Calu3 (cell line): ENCODE data around the gene RNF217. TPM values are rescaled to one million over a fixed set of nuclear protein-coding genes. Genes with fewer than 3 reads are reported as not detected.

Experiments used
- BruUV-seq: library from RNA; stranded (reverse); fragments of 400-500 nt; replicated peaks from 2 replicates; lab custom pipeline; 2021; lab: Mats Ljungman, UMichigan
- CTCF ChIA-PET: fragments of 300-600 bp; sonication (Branson Sonifier 250); formaldehyde crosslinking; loops from one replicate; lab custom pipeline; 2022; ENCODE audit warnings: antibody characterized with exemption; lab: Charles Lee
- DNase-seq: peaks from one replicate; pipeline ENCODE4 v3.0.0; 2022
- H3K27ac Mint-ChIP-seq: one replicate; pipeline ENCODE4 v1.8.0; 2022; ENCODE audit warnings: mixed read lengths; ENCODE audit not compliant: unreplicated experiment
- H3K27me3 Mint-ChIP-seq: one replicate; pipeline ENCODE4 v1.8.0; 2022; ENCODE audit warnings: mixed read lengths; ENCODE audit not compliant: unreplicated experiment
- H3K36me3 Mint-ChIP-seq: one replicate; pipeline ENCODE4 v1.8.0; 2022; ENCODE audit warnings: mild to moderate bottlenecking, moderate library complexity, mixed read lengths; ENCODE audit not compliant: insufficient read depth, unreplicated experiment
- H3K4me1 Mint-ChIP-seq: one replicate; pipeline ENCODE4 v1.8.0; 2022; ENCODE audit warnings: mild to moderate bottlenecking, low read depth, mixed read lengths; ENCODE audit not compliant: unreplicated experiment
- H3K4me3 Mint-ChIP-seq: one replicate; pipeline ENCODE4 v1.8.0; 2022; ENCODE audit warnings: mild to moderate bottlenecking, low read depth, moderate library complexity, mixed read lengths; ENCODE audit not compliant: unreplicated experiment
- H3K9me3 Mint-ChIP-seq: one replicate; pipeline ENCODE4 v1.8.0; 2022; ENCODE audit warnings: low read depth, mixed read lengths; ENCODE audit not compliant: unreplicated experiment
- CTCF ChIP-seq: fragments of 200-600 bp; IDR thresholded peaks from one replicate; pipeline ENCODE4 v1.8.0; 2022; ENCODE audit warnings: antibody characterized with exemption; ENCODE audit not compliant: unreplicated experiment
- intact Hi-C: fragments of 100-400 bp; cut with micrococcal nuclease; formaldehyde crosslinking; loops from one replicate; pipeline ENCODE4 v1.10.0; 2022; ENCODE audit not compliant: unreplicated experiment
- total RNA-seq: library from RNA; stranded (reverse); gene quantifications from 2 replicates; pipeline ENCODE4 v1.2.3, GENCODE V29; 2022

Gene RNF217
- total RNA-seq, 1 experiment from 2014 or later: 15.4 TPM

GRCh38 chr6:125099211-125100073 lies 137.2 kb downstream of the RNF217 start:
- DNase-seq: peak; percentile 56
- CTCF ChIA-PET: no interaction called here
- Mint-ChIP-seq H3K4me3 (peak overlapping the region; percentile 75), H3K27me3 (no peaks in the 10 kb centered on the region), H3K9me3 (no peaks in the 10 kb centered on the region), H3K4me1 (peaks cover 29% of the 10 kb centered on the region), H3K27ac (no peak overlapping the region), H3K36me3 (peaks cover 10% of the 10 kb centered on the region)
- intact Hi-C loops: no loop called here
- TF ChIP-seq CTCF: no peak
- BruUV-seq: no TSS peak

DNA sequence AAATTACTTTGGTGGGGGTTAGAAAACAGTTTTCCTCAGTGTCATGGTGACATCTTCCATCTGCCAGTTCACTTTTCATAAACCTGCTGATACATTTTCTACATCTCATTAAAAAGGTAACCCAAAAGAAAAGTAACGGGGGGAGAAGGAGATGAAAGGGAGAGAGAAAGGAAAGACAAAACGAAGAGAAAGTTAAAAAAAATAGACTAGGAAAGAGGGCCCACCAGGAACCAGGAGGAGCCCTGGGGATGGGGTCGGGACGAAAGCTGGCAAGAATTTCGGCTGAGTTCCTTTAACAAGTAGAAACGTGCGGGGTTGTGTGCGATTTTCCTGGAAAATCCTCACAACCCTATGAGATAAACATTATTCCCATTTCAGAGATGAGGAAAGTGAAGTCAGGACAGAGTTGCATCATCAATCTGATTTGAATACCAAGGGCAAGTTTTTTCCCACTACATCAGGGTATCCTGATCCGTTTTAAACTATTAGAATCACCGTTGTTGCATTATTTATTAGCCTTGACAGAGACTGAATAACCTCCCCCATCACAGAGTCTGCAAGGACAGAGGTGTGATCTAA lies 137.9 kb downstream of the RNF217 start:
- Mint-ChIP-seq H3K36me3 (peaks cover 10% of the 10 kb centered on the region), H3K27ac (no peak overlapping the region), H3K27me3 (no peaks in the 10 kb centered on the region), H3K9me3 (no peaks in the 10 kb centered on the region), H3K4me1 (peaks cover 29% of the 10 kb centered on the region), H3K4me3 (peak overlapping the region; percentile 75)
- no peak for TF ChIP-seq CTCF
- BruUV-seq: no TSS peak
- intact Hi-C loops: no loop called here
- CTCF ChIA-PET: no interaction called here
- DNase-seq: no peak

DNA sequence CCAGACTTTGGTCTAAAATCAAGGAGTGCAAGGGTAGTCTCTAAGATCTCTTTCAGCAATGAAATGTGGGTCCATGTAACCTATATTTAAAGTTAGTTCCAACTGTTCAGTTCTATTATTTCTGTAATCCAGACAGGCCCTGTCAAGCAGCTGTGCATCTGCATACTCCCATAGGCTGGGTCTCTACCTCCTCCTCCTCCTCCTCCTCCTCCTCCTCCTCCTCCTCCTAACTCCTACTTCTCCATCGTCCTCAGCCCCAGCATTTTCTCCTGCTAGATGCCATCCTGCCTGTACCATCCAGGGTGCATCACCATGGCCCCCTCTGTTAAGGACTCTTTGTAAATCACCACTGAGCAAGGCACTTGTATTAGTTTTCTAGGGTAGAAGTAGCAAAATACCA lies 138.9 kb downstream of the RNF217 start:
- H3K4me3 Mint-ChIP-seq: no peak overlapping the region

GRCh38 chr6:125101631-125102030 lies 139.4 kb downstream of the RNF217 start:
- intact Hi-C loops: loop anchor here (2.0 kb wide), 1 partner anchor 141 kb away; no protein-coding TSS in a partner anchor
- H3K27me3 Mint-ChIP-seq: no peaks in the 10 kb centered on the region
- CTCF ChIA-PET: no interaction called here
- DNase-seq: no peak
- no peak for TF ChIP-seq CTCF
- peak overlapping the region; percentile 33 for H3K27ac Mint-ChIP-seq
- BruUV-seq: no TSS peak
- no peak overlapping the region for H3K4me3 Mint-ChIP-seq
- no peaks in the 10 kb centered on the region for H3K9me3 Mint-ChIP-seq
- H3K4me1 Mint-ChIP-seq: peaks cover 29% of the 10 kb centered on the region
- H3K36me3 Mint-ChIP-seq: peaks cover 10% of the 10 kb centered on the region

More for the DNA sequence above, 138.9 kb downstream of the RNF217 start:
- CTCF ChIA-PET: no interaction called here
- H3K4me1 Mint-ChIP-seq: peaks cover 29% of the 10 kb centered on the region
- TF ChIP-seq CTCF: no peak
- DNase-seq: no peak
- intact Hi-C loops: no loop called here
- no peaks in the 10 kb centered on the region for H3K9me3 Mint-ChIP-seq
- H3K27me3 Mint-ChIP-seq: no peaks in the 10 kb centered on the region
- H3K36me3 Mint-ChIP-seq: peaks cover 10% of the 10 kb centered on the region
- no TSS peak for BruUV-seq
- peak overlapping the region; percentile 33 for H3K27ac Mint-ChIP-seq
